ENCODE results near the gene FBXL16. TPM values are rescaled to one million over a fixed set of nuclear protein-coding genes. Genes with fewer than 3 reads are reported as not detected.

FBXL16 gene
- polyA plus RNA-seq, 1 donor from 2014 or later = 3.4 TPM

GRCh38 chr16:652454-653305 is 52.9 kb downstream of the FBXL16 start:
- no peaks in the 10 kb centered on the region for H3K79me2 ChIP-seq (replicated peaks; ENCODE audit: insufficient read depth, low read length)
- no peaks in the 10 kb centered on the region for H3K36me3 ChIP-seq (ENCODE audit: insufficient read depth, low read length)
- H3K4me3 ChIP-seq (ENCODE audit: low read length) = no peak overlapping the region
- H3K27me3 ChIP-seq (ENCODE audit: insufficient read depth, low read depth, low read length) = no peaks in the 10 kb centered on the region
- H3K9me3 ChIP-seq (ENCODE audit: low read length) = no peaks in the 10 kb centered on the region
- TF ChIP-seq MXI1 (conservative IDR thresholded peaks at IDR 0.05; ENCODE audit: poor library complexity, severe bottlenecking) = no peak
- no peak for TF ChIP-seq REST (IDR thresholded peaks at IDR 0.05; ENCODE audit: borderline replicate concordance)
- no peak for TF ChIP-seq POLR2AphosphoS5 (IDR thresholded peaks at IDR 0.05)
- no peak for TF ChIP-seq RAD21 (conservative IDR thresholded peaks at IDR 0.05)
- TF ChIP-seq EP300 (conservative IDR thresholded peaks at IDR 0.05; ENCODE audit: poor library complexity, severe bottlenecking) = no peak
- no peak for TF ChIP-seq TAF1 (IDR thresholded peaks at IDR 0.05; ENCODE audit: low read depth)
- no peak for TF ChIP-seq EZH2 (IDR thresholded peaks at IDR 0.05; ENCODE audit: borderline replicate concordance, insufficient read depth, low read length, poor library complexity, severe bottlenecking)
- TF ChIP-seq SMC3 (conservative IDR thresholded peaks at IDR 0.05; ENCODE audit: poor library complexity) = no peak
- TF ChIP-seq, protein P1, sequence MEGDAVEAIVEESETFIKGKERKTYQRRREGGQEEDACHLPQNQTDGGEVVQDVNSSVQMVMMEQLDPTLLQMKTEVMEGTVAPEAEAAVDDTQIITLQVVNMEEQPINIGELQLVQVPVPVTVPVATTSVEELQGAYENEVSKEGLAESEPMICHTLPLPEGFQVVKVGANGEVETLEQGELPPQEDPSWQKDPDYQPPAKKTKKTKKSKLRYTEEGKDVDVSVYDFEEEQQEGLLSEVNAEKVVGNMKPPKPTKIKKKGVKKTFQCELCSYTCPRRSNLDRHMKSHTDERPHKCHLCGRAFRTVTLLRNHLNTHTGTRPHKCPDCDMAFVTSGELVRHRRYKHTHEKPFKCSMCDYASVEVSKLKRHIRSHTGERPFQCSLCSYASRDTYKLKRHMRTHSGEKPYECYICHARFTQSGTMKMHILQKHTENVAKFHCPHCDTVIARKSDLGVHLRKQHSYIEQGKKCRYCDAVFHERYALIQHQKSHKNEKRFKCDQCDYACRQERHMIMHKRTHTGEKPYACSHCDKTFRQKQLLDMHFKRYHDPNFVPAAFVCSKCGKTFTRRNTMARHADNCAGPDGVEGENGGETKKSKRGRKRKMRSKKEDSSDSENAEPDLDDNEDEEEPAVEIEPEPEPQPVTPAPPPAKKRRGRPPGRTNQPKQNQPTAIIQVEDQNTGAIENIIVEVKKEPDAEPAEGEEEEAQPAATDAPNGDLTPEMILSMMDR (IDR thresholded peaks at IDR 0.05; ENCODE audit: poor library complexity, severe bottlenecking) = no peak
- H4K20me1 ChIP-seq (ENCODE audit: insufficient read depth) = no peaks in the 10 kb centered on the region
- H2AFZ ChIP-seq (ENCODE audit: low read depth, low read length) = no peak overlapping the region
- H3K4me2 ChIP-seq (ENCODE audit: low read length) = no peak overlapping the region
- no peak overlapping the region for H3K9ac ChIP-seq (ENCODE audit: low read length)
- no peaks in the 10 kb centered on the region for H3F3A ChIP-seq (ENCODE audit: insufficient read depth, low read length, poor library complexity, severe bottlenecking)
- no peak overlapping the region for H3K27ac ChIP-seq (ENCODE audit: low read length)
- H3K9me2 ChIP-seq (ENCODE audit: insufficient read depth, low read length) = no peaks in the 10 kb centered on the region

GRCh38 chr16:651844-652243 is 53.8 kb downstream of the FBXL16 start:
- H3K9me3 ChIP-seq (ENCODE audit: low read length) = no peaks in the 10 kb centered on the region
- H3K4me2 ChIP-seq (ENCODE audit: low read length) = no peak overlapping the region
- TF ChIP-seq MXI1 (conservative IDR thresholded peaks at IDR 0.05; ENCODE audit: poor library complexity, severe bottlenecking) (no peak), EP300 (conservative IDR thresholded peaks at IDR 0.05; ENCODE audit: poor library complexity, severe bottlenecking) (no peak), EZH2 (IDR thresholded peaks at IDR 0.05; ENCODE audit: borderline replicate concordance, insufficient read depth, low read length, poor library complexity, severe bottlenecking) (no peak), TAF1 (IDR thresholded peaks at IDR 0.05; ENCODE audit: low read depth) (no peak), POLR2AphosphoS5 (IDR thresholded peaks at IDR 0.05) (no peak), SMC3 (conservative IDR thresholded peaks at IDR 0.05; ENCODE audit: poor library complexity) (no peak), RAD21 (conservative IDR thresholded peaks at IDR 0.05) (no peak), REST (IDR thresholded peaks at IDR 0.05; ENCODE audit: borderline replicate concordance) (no peak)
- TF ChIP-seq, protein P1 (IDR thresholded peaks at IDR 0.05; ENCODE audit: poor library complexity, severe bottlenecking) = no peak
- no peaks in the 10 kb centered on the region for H3K9me2 ChIP-seq (ENCODE audit: insufficient read depth, low read length)
- H3K27me3 ChIP-seq (ENCODE audit: insufficient read depth, low read depth, low read length) = no peaks in the 10 kb centered on the region
- no peak overlapping the region for H2AFZ ChIP-seq (ENCODE audit: low read depth, low read length)
- no peaks in the 10 kb centered on the region for H3F3A ChIP-seq (ENCODE audit: insufficient read depth, low read length, poor library complexity, severe bottlenecking)
- H3K79me2 ChIP-seq (replicated peaks; ENCODE audit: insufficient read depth, low read length) = no peaks in the 10 kb centered on the region
- H3K36me3 ChIP-seq (ENCODE audit: insufficient read depth, low read length) = no peaks in the 10 kb centered on the region
- no peaks in the 10 kb centered on the region for H4K20me1 ChIP-seq (ENCODE audit: insufficient read depth)
- H3K27ac ChIP-seq (ENCODE audit: low read length) = no peak overlapping the region
- H3K9ac ChIP-seq (ENCODE audit: low read length) = no peak overlapping the region
- no peak overlapping the region for H3K4me3 ChIP-seq (ENCODE audit: low read length)
